ENCODE results near the gene CD6.

DNA sequence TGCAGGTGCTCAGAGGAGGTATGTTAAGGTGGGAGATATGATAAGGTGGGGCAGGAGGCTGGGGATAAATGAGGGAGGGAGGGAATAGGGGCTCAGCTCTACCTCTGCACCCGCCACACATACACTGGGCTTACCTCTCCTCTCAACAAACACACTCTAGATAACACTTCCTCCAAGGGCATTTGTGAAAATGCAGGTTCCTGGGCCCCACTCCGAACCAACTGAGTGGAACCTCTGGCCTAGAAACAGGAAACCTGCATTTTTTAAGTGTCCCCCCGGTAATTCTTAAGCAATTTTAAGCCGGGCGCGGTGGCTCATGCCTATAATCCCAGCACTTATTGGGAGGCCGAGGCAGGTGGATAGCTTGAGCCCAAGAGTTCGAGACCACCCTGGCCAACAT lies 84.3 kb downstream of the CD6 start:
- no peak for TF ChIP-seq POLR2AphosphoS5 (IDR thresholded peaks at IDR 0.05; ENCODE audit: low read depth, low read length)
- no peak for TF ChIP-seq POLR2A (IDR thresholded peaks at IDR 0.05; ENCODE audit: low read depth, low read length)
